SU-DHL-6 (cell line): ENCODE results near the gene GMIP.

Experiments used
- EZH2phosphoT487 ChIP-seq: fragments of 200-600 bp; sonication (generic), shearing (Covaris generic); conservative IDR thresholded peaks from 2 replicates; pipeline ENCODE4 v1.6.1; 2018; ENCODE audit warnings: mild to moderate bottlenecking, antibody characterized with exemption, low read length, moderate library complexity, mixed read lengths
- TF ChIP-seq, protein P1 (sequence below): fragments of 200-600 bp; sonication (generic); IDR thresholded peaks from one replicate; pipeline ENCODE4 v1.5.1; 2017; ENCODE audit warnings: antibody characterized with exemption, mild to moderate bottlenecking, low read length, moderate library complexity; ENCODE audit not compliant: insufficient read depth, poor library complexity, severe bottlenecking

DNA sequence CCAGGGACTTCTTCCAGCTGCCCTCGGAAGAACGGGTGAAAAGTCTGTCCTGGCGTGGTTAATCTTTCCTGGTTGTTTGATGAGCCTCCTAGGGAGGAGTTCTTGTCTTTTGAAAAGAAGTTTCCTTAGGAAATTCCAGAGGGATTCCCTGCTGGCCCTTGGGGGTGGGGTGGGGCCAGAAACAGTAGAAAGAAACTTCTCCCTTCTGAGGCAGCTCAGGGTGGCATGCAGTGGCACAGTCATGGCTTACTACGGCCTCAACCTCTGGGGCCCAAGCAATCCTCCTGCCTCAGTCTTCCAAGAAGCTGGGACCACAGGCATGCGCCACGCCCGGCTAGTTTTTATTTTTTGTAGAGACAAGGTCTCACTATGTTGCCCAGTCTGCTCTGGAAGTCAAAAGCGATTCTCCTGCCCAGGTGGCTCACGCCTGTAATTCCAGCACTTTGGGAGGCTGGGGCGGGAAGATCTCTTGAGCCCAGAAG lies 26.7 kb upstream of the GMIP start:
- TF ChIP-seq, protein P1, sequence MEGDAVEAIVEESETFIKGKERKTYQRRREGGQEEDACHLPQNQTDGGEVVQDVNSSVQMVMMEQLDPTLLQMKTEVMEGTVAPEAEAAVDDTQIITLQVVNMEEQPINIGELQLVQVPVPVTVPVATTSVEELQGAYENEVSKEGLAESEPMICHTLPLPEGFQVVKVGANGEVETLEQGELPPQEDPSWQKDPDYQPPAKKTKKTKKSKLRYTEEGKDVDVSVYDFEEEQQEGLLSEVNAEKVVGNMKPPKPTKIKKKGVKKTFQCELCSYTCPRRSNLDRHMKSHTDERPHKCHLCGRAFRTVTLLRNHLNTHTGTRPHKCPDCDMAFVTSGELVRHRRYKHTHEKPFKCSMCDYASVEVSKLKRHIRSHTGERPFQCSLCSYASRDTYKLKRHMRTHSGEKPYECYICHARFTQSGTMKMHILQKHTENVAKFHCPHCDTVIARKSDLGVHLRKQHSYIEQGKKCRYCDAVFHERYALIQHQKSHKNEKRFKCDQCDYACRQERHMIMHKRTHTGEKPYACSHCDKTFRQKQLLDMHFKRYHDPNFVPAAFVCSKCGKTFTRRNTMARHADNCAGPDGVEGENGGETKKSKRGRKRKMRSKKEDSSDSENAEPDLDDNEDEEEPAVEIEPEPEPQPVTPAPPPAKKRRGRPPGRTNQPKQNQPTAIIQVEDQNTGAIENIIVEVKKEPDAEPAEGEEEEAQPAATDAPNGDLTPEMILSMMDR, result no peak
- TF ChIP-seq EZH2phosphoT487, result no peak
